GM12891 (cell line): ENCODE results near the gene RASL12.
"Not testable (repeated sequence)": the region's sequence is repeated elsewhere in the genome, so short reads cannot be mapped to it uniquely, and the experiment has no call there.

Source experiments
- DNase-seq: peaks from one replicate; pipeline ENCODE4 v3.0.0; 2011; ENCODE audit warnings: low spot score; ENCODE audit not compliant: insufficient read length
- FAIRE-seq: peaks from 2 replicates; lab custom pipeline; 2011; peaks lifted over from hg19 to GRCh38; lab: Jason Lieb, UNC
- PAX5 ChIP-seq: IDR thresholded peaks from 2 replicates; pipeline ENCODE4 v1.6.1; 2011; ENCODE audit warnings: low read length, moderate library complexity, mild to moderate bottlenecking; ENCODE audit not compliant: insufficient read depth, severe bottlenecking
- POLR2A ChIP-seq: IDR thresholded peaks from 2 replicates; pipeline ENCODE4 v1.6.1; 2011; ENCODE audit warnings: low read depth, low read length, control low read depth
- POLR2AphosphoS5 ChIP-seq: IDR thresholded peaks from 2 replicates; pipeline ENCODE4 v1.6.1; 2011; ENCODE audit warnings: low read depth, low read length, control low read depth
- POU2F2 ChIP-seq: IDR thresholded peaks from 2 replicates; pipeline ENCODE4 v1.6.1; 2011; ENCODE audit warnings: low read depth, mild to moderate bottlenecking, control low read depth, low read length, moderate library complexity
- SPI1 ChIP-seq: IDR thresholded peaks from 2 replicates; pipeline ENCODE4 v1.6.1; 2011; ENCODE audit warnings: low read depth, low read length, control low read depth
- TAF1 ChIP-seq: IDR thresholded peaks from 2 replicates; pipeline ENCODE4 v1.6.1; 2011; ENCODE audit warnings: low read depth, low read length, control low read depth

RASL12 gene

GRCh38 chr15:65099336-65099735 is 31.5 kb upstream of the RASL12 start:
- no peak for FAIRE-seq

GRCh38 chr15:65097651-65098263 is 30.0 kb upstream of the RASL12 start:
- no peak for DNase-seq
- TF ChIP-seq TAF1 (no peak), POLR2A (no peak), PAX5 (no peak), SPI1 (no peak), POU2F2 (no peak), POLR2AphosphoS5 (no peak)
- no peak for FAIRE-seq

More at GRCh38 chr15:65099336-65099735, 31.5 kb upstream of the RASL12 start:
- DNase-seq = no peak
- no peak for TF ChIP-seq POLR2AphosphoS5
- no peak for TF ChIP-seq PAX5
- no peak for TF ChIP-seq SPI1

GRCh38 chr15:65096481-65097385 is 28.9 kb upstream of the RASL12 start:
- DNase-seq = no peak
- TF ChIP-seq POU2F2 (no peak), POLR2AphosphoS5 (no peak), POLR2A (no peak)
- no peak for FAIRE-seq

- TF ChIP-seq SPI1 (no peak), TAF1 (no peak), POU2F2 (no peak), POLR2AphosphoS5 (no peak), PAX5 (no peak)
- no peak for DNase-seq
- no peak for FAIRE-seq
Observed at GRCh38 chr15:65095747-65096104, 27.9 kb upstream of the RASL12 start.

- DNase-seq (no peak), FAIRE-seq (no peak)
- no peak for TF ChIP-seq PAX5
- TF ChIP-seq TAF1 = no peak
- no peak for TF ChIP-seq SPI1
Observed at GRCh38 chr15:65095011-65095746, 27.4 kb upstream of the RASL12 start.

- DNase-seq (no peak), FAIRE-seq (no peak)
- TF ChIP-seq POU2F2 (no peak), POLR2AphosphoS5 (no peak)
Observed at GRCh38 chr15:65094294-65094995, 26.7 kb upstream of the RASL12 start.

GRCh38 chr15:65093793-65094170 is 26.0 kb upstream of the RASL12 start:
- FAIRE-seq, DNase-seq: not testable (repeated sequence)

- DNase-seq (no peak), FAIRE-seq (no peak)
- TF ChIP-seq POU2F2 = no peak
- no peak for TF ChIP-seq POLR2A
- no peak for TF ChIP-seq TAF1
- no peak for TF ChIP-seq SPI1
- no peak for TF ChIP-seq PAX5
- no peak for TF ChIP-seq POLR2AphosphoS5
Observed at GRCh38 chr15:65092911-65093792, 25.4 kb upstream of the RASL12 start.

GRCh38 chr15:65091946-65092770 is 24.4 kb upstream of the RASL12 start:
- FAIRE-seq = no peak
- no peak for DNase-seq
- TF ChIP-seq TAF1 = no peak
